NCI-H526 treated with DMSO at 0.1 percent for 48 hours (cell line): ENCODE data around the gene PNMA6A.
"Not testable (repeated sequence)": the region's sequence is repeated elsewhere in the genome, so short reads cannot be mapped to it uniquely, and the experiment has no call there.

Experiments
- DNase-seq: peaks from one replicate; lab custom pipeline; 2025; lab: John Stamatoyannopoulos, UW

Gene PNMA6A

DNA sequence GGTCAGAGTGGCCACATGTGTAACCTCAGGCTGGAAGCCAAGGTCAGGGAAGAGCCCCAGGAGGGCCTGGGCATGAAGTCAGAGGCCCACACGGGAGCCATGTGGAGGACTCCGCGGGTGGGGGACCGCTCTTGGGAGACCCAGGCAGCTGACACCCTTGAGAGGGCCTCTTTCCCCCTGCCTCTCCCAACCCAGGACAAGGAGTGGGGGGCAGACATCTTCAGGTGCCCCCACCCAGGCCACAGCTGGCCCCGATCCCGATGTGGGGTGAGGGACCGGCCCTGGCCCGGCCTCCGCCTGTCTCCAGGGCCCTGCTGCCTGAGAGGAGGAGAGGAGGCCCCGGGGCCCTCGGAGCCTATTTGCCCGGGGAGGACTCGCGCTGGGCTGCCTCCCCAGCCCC lies 3.1 kb downstream of the PNMA6A start:
- no peak for DNase-seq

DNA sequence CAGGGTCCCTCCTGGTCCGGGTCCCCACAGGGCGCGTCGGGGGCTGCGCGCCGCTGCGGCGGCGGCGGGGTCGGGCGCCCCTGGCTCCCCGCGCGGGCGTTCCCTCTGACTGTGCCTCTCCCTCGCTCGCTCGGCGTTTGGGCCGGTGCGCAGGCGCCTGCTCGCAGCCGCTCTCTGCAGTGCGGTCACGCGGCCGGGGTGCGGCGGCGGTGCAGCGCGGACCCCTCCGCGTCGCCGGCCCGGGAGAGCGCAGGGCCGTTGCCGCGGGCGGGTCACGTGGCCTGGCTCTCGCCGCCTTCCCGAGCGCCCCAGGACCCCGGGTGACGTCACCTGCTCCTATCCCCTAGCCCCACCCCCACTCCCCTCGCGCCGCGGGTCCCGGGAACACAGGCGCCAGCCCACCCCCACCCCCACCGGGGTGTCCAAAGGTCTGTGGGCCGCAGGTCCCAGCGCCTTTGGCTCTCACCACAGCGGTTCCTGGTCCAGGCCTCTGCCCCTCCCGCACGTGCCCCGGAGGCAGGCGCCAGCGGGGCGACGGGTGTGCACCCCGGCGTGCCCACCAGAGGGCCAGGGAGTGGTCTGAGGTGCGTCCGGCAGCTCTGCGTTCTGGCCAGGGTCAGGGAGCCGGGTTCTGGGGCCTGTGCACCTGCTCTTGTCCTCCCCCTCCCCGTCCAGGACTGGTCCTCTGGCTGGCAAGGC lies 5.3 kb downstream of the PNMA6A start:
- DNase-seq, result not testable (repeated sequence)

DNA sequence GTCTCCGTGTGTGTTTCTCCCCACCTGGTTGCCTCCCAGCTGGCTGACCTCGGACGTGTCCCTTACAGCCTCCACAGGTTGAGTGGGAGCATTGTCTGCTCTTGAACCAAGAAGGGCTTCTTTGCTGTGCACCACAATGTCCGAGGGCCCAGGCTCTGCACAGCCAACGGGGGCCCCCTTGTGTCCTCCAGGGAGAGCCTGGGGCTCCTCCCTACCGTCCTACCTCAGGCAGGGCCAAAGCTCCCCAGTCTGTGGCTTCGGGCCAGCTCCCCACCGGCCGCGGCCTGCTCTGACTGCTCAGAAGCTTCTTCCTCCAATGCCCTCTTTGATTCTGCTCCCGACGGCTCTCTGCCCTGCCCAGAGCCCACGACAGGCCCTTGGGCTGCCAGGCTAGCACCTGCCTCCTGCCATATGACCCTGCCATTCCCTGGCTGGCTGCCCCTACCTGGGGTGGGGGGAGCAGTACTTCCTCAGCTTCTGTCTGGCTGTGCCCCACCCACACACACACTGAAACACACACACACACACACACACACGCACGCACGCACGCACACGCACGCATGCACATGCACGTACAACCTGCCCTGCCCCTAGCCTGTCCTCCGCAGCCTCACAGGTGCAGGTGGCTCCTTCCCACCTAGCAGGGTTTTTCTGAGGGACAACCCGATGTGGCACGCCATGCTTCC lies 11.1 kb downstream of the PNMA6A start:
- DNase-seq, result not testable (repeated sequence)

GRCh38 chrX:153102418-153102817 lies 30.2 kb downstream of the PNMA6A start:
- DNase-seq, result no peak

GRCh38 chrX:153104959-153105358 lies 32.7 kb downstream of the PNMA6A start:
- DNase-seq, result not testable (repeated sequence)

DNA sequence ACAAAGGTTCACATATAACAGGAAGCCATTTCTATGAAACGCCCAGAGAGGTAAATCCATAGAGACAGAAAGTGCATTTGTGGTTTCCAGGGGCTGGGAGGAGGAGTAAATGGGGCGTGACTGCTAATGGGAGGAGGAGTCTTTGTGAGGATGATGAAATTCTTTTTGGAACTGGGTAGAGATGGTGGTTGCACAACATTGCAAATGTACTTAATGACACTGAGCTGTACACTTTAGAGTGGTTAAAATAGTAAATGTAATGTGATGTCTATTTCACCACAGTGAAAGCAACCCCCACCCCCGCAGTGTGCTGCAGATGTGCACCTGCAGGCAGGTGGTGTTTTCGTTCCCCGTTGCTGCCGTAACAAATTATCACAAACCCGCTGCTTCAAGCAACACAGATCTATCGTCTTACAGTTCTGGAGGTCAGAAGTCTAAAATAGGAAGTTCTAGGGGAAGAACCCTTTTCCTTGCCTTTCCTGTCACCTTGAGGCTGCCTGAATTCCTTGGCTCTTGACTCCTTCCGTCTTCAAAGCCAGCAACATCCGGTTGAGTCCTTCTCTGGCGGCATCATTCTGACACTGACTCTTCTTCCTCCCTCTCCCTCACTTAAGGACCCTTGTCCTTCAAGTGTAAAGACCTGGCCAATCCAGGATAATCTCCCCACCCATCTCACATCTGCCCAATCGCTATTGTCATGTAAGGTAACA lies 34.0 kb downstream of the PNMA6A start:
- DNase-seq, result not testable (repeated sequence)

- not testable (repeated sequence) for DNase-seq
These were observed 38.5 kb downstream of the PNMA6A start for GRCh38 chrX:153110735-153111134.

GRCh38 chrX:153113851-153114250 lies 41.6 kb downstream of the PNMA6A start:
- not testable (repeated sequence) for DNase-seq

- DNase-seq, result not testable (repeated sequence)
These were observed 45.5 kb downstream of the PNMA6A start for GRCh38 chrX:153117754-153118153.

DNA sequence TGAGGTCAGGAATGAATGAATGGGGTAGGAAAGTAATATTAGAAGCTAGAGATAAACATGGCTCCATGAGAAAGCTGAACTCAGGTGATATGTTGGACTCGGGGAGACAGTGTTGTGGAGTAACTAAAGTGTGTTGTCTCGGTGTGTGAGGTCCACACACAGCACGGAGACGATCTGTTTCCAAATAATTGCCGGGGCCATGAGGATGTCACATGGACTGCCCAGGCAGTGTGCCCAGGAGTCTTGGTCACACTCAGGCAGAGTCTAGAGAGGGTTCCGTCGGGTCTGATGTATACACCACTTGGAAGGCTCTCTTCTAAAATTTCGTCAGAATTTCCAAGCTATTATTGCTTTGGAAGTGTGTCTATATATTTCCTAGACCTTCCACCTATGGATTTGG lies 48.0 kb downstream of the PNMA6A start:
- DNase-seq, result not testable (repeated sequence)

DNA sequence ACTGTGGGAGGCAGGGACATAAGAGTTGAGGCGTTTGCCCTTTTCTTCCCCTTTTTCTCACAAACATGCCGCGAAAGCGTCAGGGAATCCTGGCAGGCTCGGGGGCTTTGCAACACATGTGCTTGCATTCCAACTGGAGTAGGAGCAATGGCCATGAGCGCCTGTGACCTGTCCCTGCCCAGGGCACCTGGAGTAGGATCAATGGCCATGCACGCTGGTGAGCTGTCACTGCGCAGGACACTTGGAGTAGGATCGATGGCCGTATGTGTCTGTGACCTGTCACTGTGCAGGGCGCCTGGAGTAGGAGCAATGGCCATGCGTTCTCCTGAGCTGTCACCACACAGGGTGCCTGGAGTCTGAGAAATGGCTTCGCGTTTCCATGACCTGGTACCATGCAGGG lies 51.2 kb downstream of the PNMA6A start:
- not testable (repeated sequence) for DNase-seq
